Liver (tissue), 3 donors: Measurements from ENCODE around the gene PDRG1.

Source experiments
- EGR1 ChIP-seq, 2 donors: IDR thresholded peaks; 2 replicates each; pipeline ENCODE4 v1.6.1; 2016 to 2018; ENCODE audit warnings: antibody characterized with exemption in 2 of 2, low read depth in 2 of 2
- GABPA ChIP-seq, 2 donors: IDR thresholded peaks in 1 of 2; conservative IDR thresholded peaks in 1 of 2; 2 replicates each; pipeline ENCODE4 v1.6.1; 2016; ENCODE audit warnings: antibody characterized with exemption in 2 of 2, mild to moderate bottlenecking in 1 of 2, moderate library complexity in 1 of 2
- NR2F2 ChIP-seq: IDR thresholded peaks from 2 replicates; pipeline ENCODE4 v1.6.1; 2016; ENCODE audit warnings: antibody characterized with exemption
- RAD21 ChIP-seq, 2 donors: IDR thresholded peaks; 2 replicates each; pipeline ENCODE4 v1.6.1; 2016; ENCODE audit warnings: antibody characterized with exemption in 2 of 2, mild to moderate bottlenecking in 2 of 2
- TAF1 ChIP-seq: conservative IDR thresholded peaks from 2 replicates; pipeline ENCODE4 v1.6.1; 2016; ENCODE audit warnings: antibody characterized with exemption, mild to moderate bottlenecking
- YY1 ChIP-seq: IDR thresholded peaks from 2 replicates; pipeline ENCODE4 v1.6.1; 2016; ENCODE audit warnings: antibody characterized with exemption, mild to moderate bottlenecking
- TF ChIP-seq, protein P1 (sequence below): fragments of 150-350 bp; IDR thresholded peaks from 2 replicates; pipeline ENCODE4 v1.5.1; 2017; ENCODE audit warnings: improper control_type of control experiment, low read depth, low read length; ENCODE audit not compliant: missing input control
- TF ChIP-seq, protein P2 (sequence below): IDR thresholded peaks from 2 replicates; pipeline ENCODE4 v1.6.1; 2016; ENCODE audit warnings: antibody characterized with exemption
- donor health status: healthy.
- donor health status: healthy.

GRCh38 chr20:31943052-31943471 is 8.8 kb downstream of the PDRG1 start:
- TF ChIP-seq, protein P1, sequence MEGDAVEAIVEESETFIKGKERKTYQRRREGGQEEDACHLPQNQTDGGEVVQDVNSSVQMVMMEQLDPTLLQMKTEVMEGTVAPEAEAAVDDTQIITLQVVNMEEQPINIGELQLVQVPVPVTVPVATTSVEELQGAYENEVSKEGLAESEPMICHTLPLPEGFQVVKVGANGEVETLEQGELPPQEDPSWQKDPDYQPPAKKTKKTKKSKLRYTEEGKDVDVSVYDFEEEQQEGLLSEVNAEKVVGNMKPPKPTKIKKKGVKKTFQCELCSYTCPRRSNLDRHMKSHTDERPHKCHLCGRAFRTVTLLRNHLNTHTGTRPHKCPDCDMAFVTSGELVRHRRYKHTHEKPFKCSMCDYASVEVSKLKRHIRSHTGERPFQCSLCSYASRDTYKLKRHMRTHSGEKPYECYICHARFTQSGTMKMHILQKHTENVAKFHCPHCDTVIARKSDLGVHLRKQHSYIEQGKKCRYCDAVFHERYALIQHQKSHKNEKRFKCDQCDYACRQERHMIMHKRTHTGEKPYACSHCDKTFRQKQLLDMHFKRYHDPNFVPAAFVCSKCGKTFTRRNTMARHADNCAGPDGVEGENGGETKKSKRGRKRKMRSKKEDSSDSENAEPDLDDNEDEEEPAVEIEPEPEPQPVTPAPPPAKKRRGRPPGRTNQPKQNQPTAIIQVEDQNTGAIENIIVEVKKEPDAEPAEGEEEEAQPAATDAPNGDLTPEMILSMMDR: no peak
- TF ChIP-seq YY1 (no peak), GABPA (IDR thresholded peaks at IDR 0.05 in 1 of 2, conservative IDR thresholded peaks at IDR 0.05 in 1 of 2) (no peak), RAD21 (IDR thresholded peaks at IDR 0.05) (no peak), NR2F2 (no peak), TAF1 (no peak), EGR1 (IDR thresholded peaks at IDR 0.05; ENCODE audit: low read depth in 2 of 2) (no peak)
- TF ChIP-seq, protein P2, sequence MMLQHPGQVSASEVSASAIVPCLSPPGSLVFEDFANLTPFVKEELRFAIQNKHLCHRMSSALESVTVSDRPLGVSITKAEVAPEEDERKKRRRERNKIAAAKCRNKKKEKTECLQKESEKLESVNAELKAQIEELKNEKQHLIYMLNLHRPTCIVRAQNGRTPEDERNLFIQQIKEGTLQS: no peak
